AG08395 (cell line): ENCODE data around the gene CELSR1.
"Not testable (repeated sequence)": the region's sequence is repeated elsewhere in the genome, so short reads cannot be mapped to it uniquely, and the experiment has no call there.

Source experiments
- DNase-seq: peaks from one replicate; pipeline ENCODE4 v3.0.0; 2012; ENCODE audit warnings: mixed read lengths, low spot score

Gene CELSR1

GRCh38 chr22:46481386-46481785 is 56.0 kb downstream of the CELSR1 start:
- no peak for DNase-seq

GRCh38 chr22:46480396-46480795 is 57.0 kb downstream of the CELSR1 start:
- no peak for DNase-seq

- DNase-seq: no peak
These were observed 58.4 kb downstream of the CELSR1 start for GRCh38 chr22:46479046-46479445.

- DNase-seq: no peak
These were observed 59.3 kb downstream of the CELSR1 start for GRCh38 chr22:46478083-46478551.

DNA sequence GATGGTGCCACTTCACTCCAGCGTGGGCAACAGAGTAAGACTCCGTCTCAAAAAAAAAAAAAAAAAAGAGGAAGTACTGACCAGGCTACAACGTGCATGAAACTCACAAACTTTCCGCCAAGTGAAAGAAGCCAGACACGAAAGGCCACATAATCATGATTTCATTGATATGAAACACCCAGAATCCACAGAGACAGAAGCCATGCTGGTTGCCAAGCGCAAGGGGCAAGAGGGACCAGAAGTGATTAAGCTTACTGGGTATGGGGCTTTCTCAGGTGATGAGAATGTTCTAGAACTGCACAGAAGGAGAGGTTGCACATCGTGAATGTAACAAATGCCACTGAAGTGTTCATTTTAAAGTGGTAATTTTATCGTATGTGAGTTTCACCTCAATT is 60.9 kb downstream of the CELSR1 start:
- no peak for DNase-seq

GRCh38 chr22:46473896-46474557 is 63.4 kb downstream of the CELSR1 start:
- DNase-seq: no peak

GRCh38 chr22:46473021-46473779 is 64.2 kb downstream of the CELSR1 start:
- DNase-seq: no peak

GRCh38 chr22:46472722-46473016 is 64.8 kb downstream of the CELSR1 start:
- no peak for DNase-seq

GRCh38 chr22:46471901-46472721 is 65.3 kb downstream of the CELSR1 start:
- DNase-seq: no peak

GRCh38 chr22:46471330-46471729 is 66.1 kb downstream of the CELSR1 start:
- not testable (repeated sequence) for DNase-seq

DNA sequence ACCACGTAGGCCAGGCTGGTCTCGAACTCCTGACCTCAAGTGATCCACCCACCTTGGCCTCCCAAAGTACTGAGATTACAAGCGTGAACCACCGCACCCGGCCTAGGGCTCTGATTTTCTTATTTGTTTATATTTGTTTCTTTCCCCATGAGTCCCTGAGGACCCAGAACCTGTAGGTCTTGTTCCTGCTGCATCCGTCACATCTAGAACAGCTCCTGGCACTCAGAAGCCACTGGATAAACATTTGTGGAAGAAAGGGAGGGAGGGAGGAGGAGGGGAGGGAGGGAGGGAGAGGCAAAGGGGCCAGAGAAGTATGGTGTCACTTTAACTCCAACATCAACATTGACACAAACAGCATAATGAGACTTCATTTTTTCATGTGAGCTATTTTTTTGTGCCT is 67.7 kb downstream of the CELSR1 start:
- DNase-seq: no peak

DNA sequence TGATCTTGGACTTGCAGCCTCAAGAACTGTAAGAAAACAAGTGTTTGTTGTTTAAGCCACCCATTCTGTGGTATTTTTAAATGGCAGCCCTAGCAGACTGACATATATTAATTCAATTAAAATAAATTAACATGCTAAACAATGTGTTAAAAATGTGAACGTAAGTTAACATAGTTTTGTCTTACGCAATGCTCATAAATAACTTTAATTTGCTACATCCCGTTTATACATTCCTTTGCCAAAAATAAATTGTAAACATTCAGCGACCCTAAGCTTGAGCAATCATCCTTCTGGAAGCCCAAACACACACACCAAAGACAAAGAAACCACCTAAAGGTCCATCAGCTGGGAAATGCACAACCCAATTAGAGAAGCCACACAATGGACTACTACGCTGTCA is 70.4 kb downstream of the CELSR1 start:
- DNase-seq: no peak

DNA sequence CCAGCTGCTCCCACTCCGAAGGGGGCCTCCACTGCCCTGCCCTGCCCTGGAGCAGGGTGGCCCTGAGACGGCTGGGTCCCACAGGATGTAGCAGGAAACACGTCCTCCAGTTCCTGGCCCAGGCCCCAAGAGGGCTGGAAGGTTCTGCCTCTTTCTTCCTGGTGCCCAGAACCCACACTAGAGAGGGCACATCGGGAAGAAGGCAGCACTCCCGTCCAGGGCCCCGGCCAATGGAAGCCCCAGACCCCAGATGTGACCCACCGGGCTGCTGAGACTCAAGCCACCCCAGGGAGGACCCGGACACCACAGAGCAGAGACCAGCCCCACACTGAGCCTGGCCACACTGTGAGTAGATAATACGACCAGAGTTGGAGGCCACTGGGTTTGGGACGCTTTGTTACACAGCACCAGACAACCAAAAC is 71.2 kb downstream of the CELSR1 start:
- DNase-seq: no peak

DNA sequence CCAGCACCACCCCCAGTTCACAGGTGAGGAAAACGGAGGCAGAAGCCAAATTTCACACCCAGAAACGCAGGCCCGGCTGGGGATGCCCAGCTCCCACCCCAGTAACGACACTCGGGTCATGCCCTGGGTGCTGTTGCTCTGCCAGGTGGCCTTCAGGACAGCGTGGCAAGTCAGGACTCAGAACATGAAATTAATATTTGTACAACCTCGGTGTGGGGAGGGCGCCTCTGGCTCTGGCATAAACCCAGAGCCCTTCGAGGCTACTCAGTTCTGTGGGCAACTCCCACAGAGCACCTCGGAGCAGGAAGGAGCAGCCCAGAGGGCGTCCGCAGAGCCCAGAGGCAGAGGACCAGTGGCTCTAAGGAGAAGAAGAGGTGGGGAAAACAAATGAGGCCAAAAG is 71.6 kb downstream of the CELSR1 start:
- DNase-seq: no peak

DNA sequence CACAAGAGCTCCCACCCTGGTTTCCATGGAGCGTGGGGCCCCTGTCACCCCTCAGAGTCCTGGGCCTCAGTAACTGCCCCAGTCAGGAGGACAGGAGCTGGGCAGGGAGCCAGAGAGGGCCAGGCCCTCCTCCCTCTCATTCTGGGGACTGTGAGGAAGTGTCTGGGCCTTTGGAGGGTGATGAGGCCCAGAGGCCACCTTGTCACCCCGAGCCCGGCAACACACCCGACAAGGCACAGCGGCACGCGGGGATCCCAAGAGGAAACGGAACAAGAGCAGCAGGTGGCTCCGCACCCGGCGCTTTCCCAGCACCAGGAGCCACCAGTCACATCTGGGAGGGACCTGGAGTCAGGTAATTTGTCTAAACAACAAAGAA is 72.1 kb downstream of the CELSR1 start:
- DNase-seq: no peak

DNA sequence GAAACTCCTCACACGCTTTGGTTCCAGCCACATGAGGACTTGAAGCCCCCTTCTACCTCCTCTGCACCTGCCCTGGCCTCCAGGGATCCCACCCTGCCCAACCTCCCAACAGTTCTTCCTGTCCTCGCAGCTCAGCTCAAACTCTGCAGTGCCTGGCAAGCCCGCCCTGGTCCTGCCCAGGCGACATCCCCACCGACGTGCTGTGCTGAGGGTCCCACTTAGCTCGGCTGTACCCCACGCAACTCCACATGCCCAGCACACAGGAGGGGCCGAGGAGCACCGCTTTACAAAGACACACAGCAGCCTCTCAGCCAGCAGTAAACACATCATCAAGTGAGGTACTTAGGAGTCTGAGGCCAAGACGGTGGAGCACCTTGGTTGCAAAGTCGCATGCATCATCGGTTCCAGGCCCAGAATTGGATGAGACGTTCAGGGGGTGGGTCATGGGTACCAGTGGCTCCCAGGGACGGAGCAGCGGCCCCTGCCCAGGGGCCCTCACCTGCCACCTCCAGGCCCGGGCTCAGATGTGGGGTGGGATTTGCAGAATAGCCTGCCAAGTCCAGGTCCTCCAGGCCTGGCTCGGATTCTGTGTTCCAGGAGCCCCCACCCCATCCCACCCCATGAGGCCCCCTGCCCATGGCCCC is 72.6 kb downstream of the CELSR1 start:
- DNase-seq: no peak

- DNase-seq: no peak
These were observed 73.1 kb downstream of the CELSR1 start for GRCh38 chr22:46464296-46464695.

- DNase-seq: no peak
These were observed 73.8 kb downstream of the CELSR1 start for GRCh38 chr22:46463435-46464227.

DNA sequence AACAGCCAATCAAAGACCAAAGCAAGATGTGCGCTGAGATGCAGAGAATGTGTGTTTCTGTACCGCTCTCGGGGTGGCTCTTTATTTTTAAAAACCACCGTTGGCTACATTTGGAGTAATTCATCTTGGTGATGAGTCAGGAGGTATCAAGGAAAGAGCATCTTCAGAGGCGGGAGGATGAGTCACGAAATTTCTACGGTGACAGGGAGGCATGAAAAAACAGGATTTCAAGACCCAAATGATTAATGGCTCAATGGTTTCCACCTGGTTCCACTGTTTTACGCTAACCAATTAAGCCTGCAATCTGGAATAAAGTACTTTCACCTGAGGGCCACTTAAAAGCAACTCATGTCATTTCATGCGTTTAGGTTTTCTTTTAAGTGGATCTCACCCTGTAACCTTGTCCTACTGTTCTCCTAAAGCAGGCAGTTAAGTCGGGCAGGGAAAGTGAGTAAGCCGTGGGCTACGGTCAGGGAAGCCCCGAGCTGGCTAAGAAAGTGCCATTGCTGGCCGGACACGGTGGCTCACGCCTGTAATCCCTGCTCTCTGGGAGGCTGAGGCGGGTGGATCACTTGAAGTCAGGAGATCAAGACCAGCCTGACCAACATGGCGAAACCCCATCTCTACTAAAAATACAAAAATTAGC is 74.6 kb downstream of the CELSR1 start:
- DNase-seq: peak; percentile 66

DNA sequence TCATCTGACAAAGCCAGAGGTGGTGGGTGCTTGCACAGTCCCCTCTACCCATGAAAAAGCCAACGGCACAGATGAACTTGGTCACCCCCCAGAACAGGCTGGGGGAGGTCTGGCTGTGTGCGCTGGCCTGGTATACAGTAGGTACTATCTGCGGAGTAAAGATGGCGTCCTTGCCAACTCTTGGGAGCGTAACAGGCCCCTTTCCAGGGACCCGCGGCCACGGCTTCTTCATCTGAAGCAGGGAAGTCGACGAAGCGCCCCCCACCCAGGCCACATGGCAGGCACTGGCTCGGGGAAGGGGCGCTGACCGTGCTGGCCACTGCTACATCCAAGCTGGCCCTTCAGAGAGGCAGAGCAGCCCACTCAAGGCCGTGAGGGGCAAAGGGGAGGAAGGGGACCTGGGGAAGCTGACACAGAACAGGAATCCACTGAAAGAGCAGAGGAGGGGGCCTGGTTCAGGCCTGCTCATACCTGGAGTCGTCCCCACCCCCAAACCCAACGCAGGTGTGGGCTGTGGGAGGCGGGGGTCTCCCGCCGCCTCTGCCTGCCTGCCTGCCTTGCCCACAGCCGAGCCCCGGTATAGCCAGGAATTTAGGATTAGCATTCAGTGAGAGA is 75.7 kb downstream of the CELSR1 start:
- no peak for DNase-seq

DNA sequence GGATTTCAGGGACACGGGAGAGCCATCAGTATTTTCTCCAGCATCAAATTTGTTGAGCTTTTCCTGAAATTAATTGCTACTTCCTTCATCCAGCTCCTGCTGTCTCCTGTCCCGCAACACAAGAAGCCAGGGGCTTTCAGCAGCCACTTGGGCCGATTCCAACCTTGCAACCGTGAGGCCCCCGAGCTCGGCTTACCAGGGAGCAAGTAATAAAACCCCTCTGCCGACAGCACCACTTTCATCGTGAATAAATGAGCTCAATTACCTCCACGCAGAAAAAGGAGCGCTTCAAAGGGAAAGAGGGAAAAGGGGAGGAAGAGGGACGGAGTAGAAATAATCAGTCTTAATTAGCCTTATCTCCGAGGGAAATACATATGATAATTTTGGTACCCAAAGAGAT is 76.6 kb downstream of the CELSR1 start:
- DNase-seq: no peak
